HG03520 (cell line): Measurements from ENCODE around the gene RRAS2.

ENCODE experiments used
- ATAC-seq: cut with Tn5 transposase; IDR thresholded peaks from one replicate; pipeline ENCODE4 v1.9.1; 2021; ENCODE audit warnings: mild to moderate bottlenecking, moderate library complexity; ENCODE audit not compliant: unreplicated experiment

The RRAS2 gene

DNA sequence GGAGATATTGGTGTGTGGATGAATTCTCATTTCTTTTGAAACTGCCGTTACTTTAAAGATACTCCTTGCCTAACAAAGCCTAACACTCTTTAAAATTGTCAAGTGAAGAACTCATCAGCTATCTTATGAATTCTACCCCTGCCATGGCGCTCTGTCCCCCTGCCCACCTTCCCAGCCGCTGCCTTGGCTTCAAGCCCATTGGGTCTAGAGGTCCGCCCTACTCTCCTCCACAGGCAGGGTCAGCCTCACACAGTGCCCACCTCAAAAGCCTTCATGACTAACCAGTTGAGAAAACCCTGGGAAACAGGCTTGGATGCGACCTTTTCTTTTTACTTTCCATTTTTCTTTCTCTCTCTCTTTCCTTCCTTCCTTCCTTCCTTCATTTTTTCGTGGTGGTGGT, 128.6 kb downstream of the RRAS2 start:
- no peak for ATAC-seq

DNA sequence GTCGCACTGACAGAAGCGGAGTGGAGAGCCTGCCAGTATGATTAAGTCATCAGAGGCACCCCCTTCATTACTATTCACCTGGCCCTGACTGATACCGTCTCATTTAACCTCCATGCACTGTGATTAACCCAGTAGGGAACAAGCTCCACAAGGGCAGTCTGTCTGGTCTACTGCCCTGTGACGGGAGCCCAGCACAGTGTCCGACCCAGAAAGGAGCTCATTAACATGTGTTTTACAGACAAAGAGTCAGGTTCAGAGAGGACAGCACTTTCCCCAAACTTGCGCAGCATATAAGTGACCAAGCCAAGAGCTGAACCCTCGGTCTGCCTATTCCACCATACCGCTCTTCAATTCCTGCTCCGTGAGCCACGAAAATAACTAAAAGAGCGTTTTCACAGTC, 129.5 kb downstream of the RRAS2 start:
- ATAC-seq: no peak

DNA sequence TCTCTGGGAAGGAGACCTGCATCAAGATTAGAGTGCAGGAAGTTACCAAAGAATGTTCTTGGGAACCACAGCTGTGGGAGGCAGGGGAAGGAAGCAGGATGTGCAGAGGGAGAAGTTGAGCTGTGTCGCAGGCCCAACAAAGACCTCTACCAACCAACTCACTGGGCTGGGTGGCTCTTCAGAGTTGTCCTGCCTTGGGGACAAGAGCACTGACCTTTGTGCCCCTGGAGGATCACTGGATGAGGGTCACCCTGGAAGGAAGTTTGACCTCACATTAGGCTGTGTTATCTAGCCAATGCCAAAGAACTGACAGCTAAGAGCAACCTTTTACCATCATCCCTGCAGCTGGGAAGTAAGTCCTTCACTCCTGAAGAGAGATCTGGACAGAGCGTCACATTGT, 130.6 kb downstream of the RRAS2 start:
- no peak for ATAC-seq
